ENCODE measurements around the gene FAM234B. TPM values are rescaled to one million over a fixed set of nuclear protein-coding genes. Genes with fewer than 3 reads are reported as not detected.

The FAM234B gene
- total and polyA plus RNA-seq, 2 experiments from 2014 or later = 9.5 to 21.1 TPM

- no peak for TF ChIP-seq ZNF331 (CRISPR knock-in tag; IDR thresholded peaks at IDR 0.05; ENCODE audit: low read depth)
- no peak for TF ChIP-seq CREB1 (CRISPR knock-in tag; IDR thresholded peaks at IDR 0.05; ENCODE audit: low read depth)
- no peak for TF ChIP-seq EZH2 (IDR thresholded peaks at IDR 0.05; ENCODE audit: low read depth, unreplicated experiment)
- TF ChIP-seq ZNF114 (CRISPR knock-in tag; IDR thresholded peaks at IDR 0.05) = no peak
- TF ChIP-seq JUNB (IDR thresholded peaks at IDR 0.05; ENCODE audit: unreplicated experiment) = no peak
- no peak for TF ChIP-seq EZH2phosphoT487 (IDR thresholded peaks at IDR 0.05; ENCODE audit: unreplicated experiment)
- Mint-ChIP-seq H3K4me1 (peaks cover 51% of the 10 kb centered on the region), H3K4me3 (peak overlapping the region; percentile 76), H3K36me3 (ENCODE audit: low read depth) (no peaks in the 10 kb centered on the region), H3K27ac (peak overlapping the region; percentile 73; the same call in 1 of the 2 replicates), H3K27me3 (ENCODE audit: insufficient read depth, low read depth, poor library complexity) (peaks cover 5% of the 10 kb centered on the region), H3K9me3 (no peaks in the 10 kb centered on the region)
- Histone ChIP-seq H3K4me2 (peak overlapping the region; percentile 96), H3K27me3 (ENCODE audit: insufficient read depth) (no peaks in the 10 kb centered on the region), H2AFZ (peak overlapping the region; percentile 87; the same call in 1 of the 2 replicates), H3K79me2 (replicated peaks; ENCODE audit: insufficient read depth) (no peaks in the 10 kb centered on the region), H3K4me1 (ENCODE audit: insufficient read depth) (peaks cover 40% of the 10 kb centered on the region), H3F3A (replicated peaks; ENCODE audit: low read depth) (peaks cover 13% of the 10 kb centered on the region), H3K9me2 (ENCODE audit: insufficient read depth) (peaks cover 3% of the 10 kb centered on the region), H3K36me3 (ENCODE audit: insufficient read depth) (no peaks in the 10 kb centered on the region), H4K20me1 (replicated peaks; ENCODE audit: insufficient read depth) (no peaks in the 10 kb centered on the region), H3K4me3 (peak overlapping the region; percentile 92), H3K27ac (ENCODE audit: low read depth) (peak overlapping the region; percentile 79; the same call in 1 of the 2 replicates)
- DNase-seq (ENCODE audit: low spot score) (no peak), ATAC-seq (no peak)
Measured at GRCh38 chr12:13099844-13100604, 55.8 kb downstream of the FAM234B start.

- peaks cover 13% of the 10 kb centered on the region for H3F3A ChIP-seq (replicated peaks; ENCODE audit: low read depth)
- H3K79me2 ChIP-seq (replicated peaks; ENCODE audit: insufficient read depth) = no peaks in the 10 kb centered on the region
- H4K20me1 ChIP-seq (replicated peaks; ENCODE audit: insufficient read depth) = no peaks in the 10 kb centered on the region
- no peaks in the 10 kb centered on the region for H3K9me2 ChIP-seq (ENCODE audit: insufficient read depth)
- H3K4me2 ChIP-seq = peak overlapping the region; percentile 96
- peak overlapping the region; percentile 87 for H2AFZ ChIP-seq
- Mint-ChIP-seq H3K27me3 (ENCODE audit: insufficient read depth, low read depth, poor library complexity) (peaks cover 5% of the 10 kb centered on the region), H3K27ac (peak overlapping the region; percentile 73; the same call in 1 of the 2 replicates), H3K9me3 (no peaks in the 10 kb centered on the region), H3K4me3 (peak overlapping the region; percentile 76), H3K36me3 (ENCODE audit: low read depth) (no peaks in the 10 kb centered on the region), H3K4me1 (peaks cover 48% of the 10 kb centered on the region)
- no peaks in the 10 kb centered on the region for H3K27me3 ChIP-seq (ENCODE audit: insufficient read depth)
- H3K36me3 ChIP-seq (ENCODE audit: insufficient read depth) = no peaks in the 10 kb centered on the region
- H3K4me1 ChIP-seq (ENCODE audit: insufficient read depth) = peaks cover 40% of the 10 kb centered on the region
- peak overlapping the region; percentile 79 for H3K27ac ChIP-seq (ENCODE audit: low read depth)
- DNase-seq (ENCODE audit: low spot score) (no peak), ATAC-seq (no peak)
- peak overlapping the region; percentile 92 for H3K4me3 ChIP-seq
- TF ChIP-seq ZNF331 (CRISPR knock-in tag; IDR thresholded peaks at IDR 0.05; ENCODE audit: low read depth) = no peak
- TF ChIP-seq EZH2phosphoT487 (IDR thresholded peaks at IDR 0.05; ENCODE audit: unreplicated experiment) = no peak
- no peak for TF ChIP-seq JUNB (IDR thresholded peaks at IDR 0.05; ENCODE audit: unreplicated experiment)
- TF ChIP-seq ZNF114 (CRISPR knock-in tag; IDR thresholded peaks at IDR 0.05) = no peak
- TF ChIP-seq, protein P1, sequence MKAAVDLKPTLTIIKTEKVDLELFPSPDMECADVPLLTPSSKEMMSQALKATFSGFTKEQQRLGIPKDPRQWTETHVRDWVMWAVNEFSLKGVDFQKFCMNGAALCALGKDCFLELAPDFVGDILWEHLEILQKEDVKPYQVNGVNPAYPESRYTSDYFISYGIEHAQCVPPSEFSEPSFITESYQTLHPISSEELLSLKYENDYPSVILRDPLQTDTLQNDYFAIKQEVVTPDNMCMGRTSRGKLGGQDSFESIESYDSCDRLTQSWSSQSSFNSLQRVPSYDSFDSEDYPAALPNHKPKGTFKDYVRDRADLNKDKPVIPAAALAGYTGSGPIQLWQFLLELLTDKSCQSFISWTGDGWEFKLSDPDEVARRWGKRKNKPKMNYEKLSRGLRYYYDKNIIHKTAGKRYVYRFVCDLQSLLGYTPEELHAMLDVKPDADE (IDR thresholded peaks at IDR 0.05) = no peak
- no peak for TF ChIP-seq NANOG (IDR thresholded peaks at IDR 0.05; ENCODE audit: borderline replicate concordance)
- no peak for TF ChIP-seq EZH2 (IDR thresholded peaks at IDR 0.05; ENCODE audit: low read depth, unreplicated experiment)
- TF ChIP-seq ZNF462 (CRISPR knock-in tag; IDR thresholded peaks at IDR 0.05) = no peak
- TF ChIP-seq POLR2AphosphoS5 (IDR thresholded peaks at IDR 0.05; ENCODE audit: low read depth) = no peak
- no peak for TF ChIP-seq STAT1 (IDR thresholded peaks at IDR 0.05; ENCODE audit: unreplicated experiment)
Measured at GRCh38 chr12:13100605-13100881, 56.4 kb downstream of the FAM234B start.

All from GM23338 (cell line).